ENCODE measurements around the gene LRRC7.

LRRC7 gene

DNA sequence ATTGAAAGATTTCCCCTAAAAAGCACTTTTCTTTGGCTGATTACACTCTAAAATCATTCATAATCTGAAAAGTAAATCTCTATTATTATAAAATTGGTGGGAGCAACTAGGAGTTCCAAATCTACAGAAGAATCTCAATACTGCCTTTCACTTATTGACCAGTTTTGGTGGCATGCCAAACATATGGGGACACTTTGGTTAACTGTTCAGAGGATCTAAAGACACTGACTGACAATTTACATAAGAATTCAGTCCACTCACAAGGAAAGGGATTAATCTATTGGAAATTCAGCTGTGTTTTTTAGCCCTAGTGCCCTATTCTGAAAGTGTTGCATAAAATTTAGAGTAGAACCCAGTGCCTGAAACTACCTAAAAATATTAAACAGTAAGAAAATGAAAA, 524.1 kb downstream of the LRRC7 start:
- H3K4me3 ChIP-seq (ENCODE audit: low read depth, low read length) = no peak overlapping the region
- TF ChIP-seq, protein P1, sequence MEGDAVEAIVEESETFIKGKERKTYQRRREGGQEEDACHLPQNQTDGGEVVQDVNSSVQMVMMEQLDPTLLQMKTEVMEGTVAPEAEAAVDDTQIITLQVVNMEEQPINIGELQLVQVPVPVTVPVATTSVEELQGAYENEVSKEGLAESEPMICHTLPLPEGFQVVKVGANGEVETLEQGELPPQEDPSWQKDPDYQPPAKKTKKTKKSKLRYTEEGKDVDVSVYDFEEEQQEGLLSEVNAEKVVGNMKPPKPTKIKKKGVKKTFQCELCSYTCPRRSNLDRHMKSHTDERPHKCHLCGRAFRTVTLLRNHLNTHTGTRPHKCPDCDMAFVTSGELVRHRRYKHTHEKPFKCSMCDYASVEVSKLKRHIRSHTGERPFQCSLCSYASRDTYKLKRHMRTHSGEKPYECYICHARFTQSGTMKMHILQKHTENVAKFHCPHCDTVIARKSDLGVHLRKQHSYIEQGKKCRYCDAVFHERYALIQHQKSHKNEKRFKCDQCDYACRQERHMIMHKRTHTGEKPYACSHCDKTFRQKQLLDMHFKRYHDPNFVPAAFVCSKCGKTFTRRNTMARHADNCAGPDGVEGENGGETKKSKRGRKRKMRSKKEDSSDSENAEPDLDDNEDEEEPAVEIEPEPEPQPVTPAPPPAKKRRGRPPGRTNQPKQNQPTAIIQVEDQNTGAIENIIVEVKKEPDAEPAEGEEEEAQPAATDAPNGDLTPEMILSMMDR (IDR thresholded peaks at IDR 0.05; ENCODE audit: low read depth, low read length, missing control alignments) = no peak
- DNase-seq (ENCODE audit: low read depth) = no peak

DNA sequence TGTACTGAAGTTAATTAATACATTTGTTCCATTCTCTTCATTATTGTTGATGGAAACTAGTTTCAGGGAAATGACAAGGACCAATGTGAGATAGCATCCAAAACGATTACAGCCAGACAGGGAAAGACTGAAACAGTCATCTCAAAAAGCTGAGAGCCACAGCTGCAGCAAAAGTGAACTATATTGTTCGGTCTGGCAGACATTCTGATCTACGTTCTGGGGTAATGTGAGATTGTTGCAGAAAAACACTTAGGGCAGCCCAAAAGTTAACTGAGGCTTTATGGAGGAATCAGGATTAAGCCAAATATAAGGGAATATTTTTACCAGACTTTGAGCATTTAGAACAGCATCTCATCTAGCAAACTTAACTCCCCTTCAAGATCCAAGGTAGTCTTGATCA, 524.8 kb downstream of the LRRC7 start:
- TF ChIP-seq, protein P1 (IDR thresholded peaks at IDR 0.05; ENCODE audit: low read depth, low read length, missing control alignments) = no peak
- DNase-seq (ENCODE audit: low read depth) = no peak
- no peak overlapping the region for H3K4me3 ChIP-seq (ENCODE audit: low read depth, low read length)

DNA sequence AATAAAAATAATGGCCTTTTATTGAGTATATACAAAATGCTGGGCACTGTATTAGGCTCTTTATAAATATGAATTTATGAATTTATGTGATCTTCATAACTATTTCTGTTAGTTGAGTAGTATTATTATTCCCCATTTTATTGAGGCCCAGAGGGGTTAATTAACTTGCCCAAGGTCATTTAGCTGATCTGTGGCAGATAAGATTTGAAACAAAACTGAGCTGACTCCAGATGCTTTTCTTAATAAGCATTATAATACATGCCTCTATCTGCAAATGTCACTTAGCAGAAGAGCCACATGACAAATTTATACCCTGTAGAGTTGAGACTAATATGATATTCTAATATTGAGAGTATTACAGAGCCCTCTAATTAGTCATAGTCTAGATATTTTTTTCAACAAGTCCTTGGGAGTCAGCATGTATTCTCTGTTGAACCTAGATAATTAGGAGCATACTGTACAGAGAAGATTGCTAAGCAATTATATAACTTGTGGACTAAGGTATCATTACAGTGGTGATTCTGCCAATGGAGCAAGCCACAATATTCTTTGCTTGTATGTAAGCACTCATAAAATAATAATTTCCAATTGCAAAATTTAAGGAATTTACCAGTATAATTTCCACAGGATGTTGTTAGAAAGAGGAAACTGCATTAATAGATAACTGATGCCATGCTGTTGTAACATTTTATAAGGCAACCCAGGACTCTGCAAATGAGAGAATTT, 525.7 kb downstream of the LRRC7 start:
- no peak overlapping the region for H3K4me3 ChIP-seq (ENCODE audit: low read depth, low read length)
- TF ChIP-seq, protein P1 (IDR thresholded peaks at IDR 0.05; ENCODE audit: low read depth, low read length, missing control alignments) = no peak
- DNase-seq (ENCODE audit: low read depth) = no peak

DNA sequence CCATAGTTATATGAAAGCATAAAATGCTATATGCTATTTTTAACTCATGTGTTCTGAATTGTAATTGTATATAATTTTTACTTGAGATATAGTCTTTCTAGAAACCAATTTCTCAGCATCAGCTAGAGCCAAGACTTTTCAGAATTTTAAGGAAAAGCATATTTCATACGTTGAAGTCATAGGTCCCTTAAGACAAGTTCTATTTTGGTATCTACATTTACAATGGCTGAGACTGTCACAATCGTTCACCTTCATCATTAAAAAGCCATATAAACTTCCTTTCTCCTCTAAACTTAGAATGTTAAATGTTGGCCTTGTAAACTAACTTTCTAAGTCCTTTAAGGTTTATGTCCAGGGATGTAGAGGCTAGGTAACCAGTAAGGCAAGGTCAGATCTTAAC, 533.5 kb downstream of the LRRC7 start:
- no peak overlapping the region for H3K4me3 ChIP-seq (ENCODE audit: low read depth, low read length)
- TF ChIP-seq, protein P1 (IDR thresholded peaks at IDR 0.05; ENCODE audit: low read depth, low read length, missing control alignments) = no peak
- DNase-seq (ENCODE audit: low read depth) = no peak

DNA sequence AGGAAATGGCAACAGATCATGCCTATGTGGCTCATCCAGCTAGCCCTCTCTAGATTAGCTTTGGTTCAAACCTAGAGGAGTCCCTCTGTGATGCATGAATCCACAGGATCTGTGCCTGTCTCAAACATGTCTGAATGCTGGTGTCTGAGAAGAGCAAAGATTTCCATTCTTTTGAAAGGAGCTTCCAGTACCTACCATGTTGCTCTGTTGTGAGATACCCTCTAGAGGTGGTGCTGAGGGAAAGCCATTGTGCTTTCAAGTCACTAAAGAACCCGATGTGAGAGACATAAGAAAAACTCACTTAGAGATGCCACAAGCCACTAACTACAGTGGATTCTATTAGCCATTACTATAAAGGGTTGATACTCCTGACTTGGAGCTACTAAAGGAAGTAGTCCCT, 534.1 kb downstream of the LRRC7 start:
- DNase-seq (ENCODE audit: low read depth) = no peak
- TF ChIP-seq, protein P1 (IDR thresholded peaks at IDR 0.05; ENCODE audit: low read depth, low read length, missing control alignments) = no peak
- H3K4me3 ChIP-seq (ENCODE audit: low read depth, low read length) = no peak overlapping the region

DNA sequence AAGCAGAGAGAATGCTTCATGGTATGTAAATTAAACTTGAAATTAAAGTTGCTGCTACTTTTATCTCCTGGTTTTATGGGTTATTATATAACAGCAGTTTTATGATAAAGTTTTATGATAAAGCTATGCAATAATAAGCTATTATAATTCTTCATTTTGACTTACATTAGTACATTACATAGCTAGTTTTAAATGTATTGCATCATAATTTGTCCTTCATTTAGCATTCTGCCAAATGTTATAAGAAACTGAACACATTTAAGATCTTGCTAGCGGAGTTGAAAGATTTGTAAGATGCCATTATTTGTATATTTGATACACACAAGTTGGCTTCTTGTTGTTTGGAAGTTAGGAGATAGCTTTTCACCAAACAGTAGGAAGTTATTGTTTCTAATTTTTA, 536.0 kb downstream of the LRRC7 start:
- TF ChIP-seq, protein P1 (IDR thresholded peaks at IDR 0.05; ENCODE audit: low read depth, low read length, missing control alignments) = no peak
- no peak overlapping the region for H3K4me3 ChIP-seq (ENCODE audit: low read depth, low read length)
- DNase-seq (ENCODE audit: low read depth) = no peak

DNA sequence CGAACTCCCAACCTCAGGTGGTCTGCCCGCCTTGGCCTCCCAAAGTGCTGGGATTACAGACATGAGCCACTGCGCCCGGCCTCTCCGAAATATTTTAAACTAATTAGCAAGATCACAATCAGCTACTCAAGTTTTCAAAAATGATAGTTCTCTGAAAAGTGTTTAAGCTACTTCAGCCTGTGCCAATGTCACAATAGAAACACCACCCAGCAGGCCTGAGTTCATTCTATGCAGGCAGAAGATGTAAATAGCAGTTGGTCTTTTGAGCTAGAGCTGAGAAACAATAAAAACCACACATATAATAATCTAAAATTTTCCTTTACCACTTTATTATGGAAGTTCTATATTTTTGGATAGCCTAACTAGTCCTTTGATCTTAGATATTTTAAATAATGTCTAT, 541.5 kb downstream of the LRRC7 start:
- TF ChIP-seq, protein P1 (IDR thresholded peaks at IDR 0.05; ENCODE audit: low read depth, low read length, missing control alignments) = no peak
- no peak for DNase-seq (ENCODE audit: low read depth)
- no peak overlapping the region for H3K4me3 ChIP-seq (ENCODE audit: low read depth, low read length)
